K562 (cell line): ENCODE measurements around the gene ADAMTS10. TPM values are rescaled to one million over a fixed set of nuclear protein-coding genes. Genes with fewer than 3 reads are reported as not detected.

Experiments
- ATAC-seq: fragments of 200-7000 bp; cut with Tn5 transposase; 3 replicates; pipeline ENCODE4 v1.9.1; 2020; ENCODE audit warnings: moderate library complexity
- BruUV-seq: library from RNA; stranded (reverse); fragments of 400-500 nt; replicated peaks from 2 replicates; lab custom pipeline; 2021; lab: Mats Ljungman, UMichigan
- CTCF ChIA-PET: fragments of 300-600 bp; formaldehyde crosslinking; extraction: SDS; loops from one replicate; lab custom pipeline; 2021; ENCODE audit warnings: low intra/inter-chr PET ratio; lab: Yijun Ruan, JAX
- POLR2A ChIA-PET: fragments of 300-600, 350-650 bp; sonication (Branson Sonifier 250); formaldehyde crosslinking; extraction: SDS; loops from one replicate; lab custom pipeline; 2021; ENCODE audit warnings: antibody characterized with exemption, inconsistent platforms; lab: Yijun Ruan, JAX
- DNase-seq, 4 experiments: peaks; one replicate each; pipeline versions ENCODE4 v3.0.0 to v3.0.0-alpha.2; 2011 to 2018; ENCODE audit warnings: low spot score in 3 of 4, mixed read lengths in 3 of 4; ENCODE audit errors: extremely low read depth in 1 of 4
- FAIRE-seq: peaks from 2 replicates; lab custom pipeline; 2011; peaks lifted over from hg19 to GRCh38; lab: Jason Lieb, UNC
- H2AFZ ChIP-seq: 2 replicates; pipeline ENCODE4 v1.6.0; 2011; ENCODE audit warnings: low read depth, low read length, control low read depth, inconsistent platforms
- H3K27ac ChIP-seq: fragments of 200-600 bp; 3 replicates; pipeline ENCODE4 v1.8.0; 2011; ENCODE audit warnings: low read depth, mild to moderate bottlenecking, control low read depth, inconsistent platforms, low read length, moderate library complexity, mixed read lengths; ENCODE audit errors: extremely low read depth
- H3K27me3 ChIP-seq, 2 experiments: fragments of 300-600 bp in 1 of 2; 2 replicates in 1 of 2; 3 replicates in 1 of 2; pipeline versions ENCODE4 v1.6.0 to v1.8.0; 2011; ENCODE audit warnings: inconsistent platforms in 2 of 2, low read length in 2 of 2, mild to moderate bottlenecking in 1 of 2, mixed read lengths in 1 of 2, moderate library complexity in 1 of 2; ENCODE audit not compliant: control insufficient read depth in 2 of 2, insufficient read depth in 2 of 2
- H3K36me3 ChIP-seq: fragments of 300-600 bp; 3 replicates; pipeline ENCODE4 v1.8.0; 2011; ENCODE audit warnings: mild to moderate bottlenecking, low read length, inconsistent platforms; ENCODE audit not compliant: control insufficient read depth, insufficient read depth
- H3K4me1 ChIP-seq, 2 experiments: fragments of 200-600 bp in 1 of 2; replicated peaks in 1 of 2; 2 replicates in 1 of 2; 3 replicates in 1 of 2; pipeline versions ENCODE4 v1.5.1 to v1.8.0; 2011; ENCODE audit warnings: inconsistent platforms in 2 of 2, low read length in 2 of 2, mild to moderate bottlenecking in 1 of 2, mixed read lengths in 1 of 2, moderate library complexity in 1 of 2; ENCODE audit not compliant: control insufficient read depth in 2 of 2, insufficient read depth in 2 of 2
- H3K4me2 ChIP-seq: 2 replicates; pipeline ENCODE4 v1.6.1; 2011; ENCODE audit warnings: low read length, control low read depth, inconsistent platforms, mixed read lengths; ENCODE audit not compliant: insufficient read depth
- H3K4me3 ChIP-seq: fragments of 200-600 bp; sonication (generic), shearing (Covaris generic); 2 replicates; pipeline ENCODE4 v1.5.1; 2016; ENCODE audit warnings: control low read depth, inconsistent platforms
- H3K79me2 ChIP-seq: fragments of 200-600 bp; 3 replicates; pipeline ENCODE4 v1.8.0; 2011; ENCODE audit warnings: low read length, inconsistent platforms; ENCODE audit not compliant: control insufficient read depth, insufficient read depth
- H3K9ac ChIP-seq, 2 experiments: 2 replicates each; pipeline versions ENCODE4 v1.6.0 to v1.6.1; 2011; ENCODE audit warnings: low read depth in 2 of 2, low read length in 2 of 2, control low read depth in 1 of 2, inconsistent platforms in 1 of 2, mild to moderate bottlenecking in 1 of 2, mixed read lengths in 1 of 2; ENCODE audit not compliant: insufficient read depth in 1 of 2
- H3K9me1 ChIP-seq: one replicate; pipeline ENCODE4 v1.6.0; 2011; ENCODE audit warnings: inconsistent platforms, mild to moderate bottlenecking, low read length, moderate library complexity; ENCODE audit not compliant: control insufficient read depth, insufficient read depth
- H3K9me3 ChIP-seq: replicated peaks from 2 replicates; pipeline ENCODE4 v1.5.1; 2011; ENCODE audit warnings: low read depth, low read length, inconsistent platforms; ENCODE audit not compliant: control insufficient read depth, insufficient read depth
- H4K20me1 ChIP-seq: replicated peaks from 2 replicates; pipeline ENCODE4 v1.6.1; 2011; ENCODE audit warnings: low read length, inconsistent platforms, mixed read lengths; ENCODE audit not compliant: control insufficient read depth, insufficient read depth
- ATF3 ChIP-seq, 2 experiments: fragments of 450-650 bp in 1 of 2; sonication (generic) in 1 of 2; formaldehyde crosslinking in 1 of 2; IDR thresholded peaks in 1 of 2; conservative IDR thresholded peaks in 1 of 2; 2 replicates each; pipeline versions ENCODE4 v1.6.1 to v1.8.1; 2016 to 2023; ENCODE audit warnings: mild to moderate bottlenecking in 2 of 2, moderate library complexity in 2 of 2, inconsistent platforms in 1 of 2, missing genetic modification reagents in 1 of 2
- FOSL1 ChIP-seq: fragments of 200-800 bp; sonication (Bioruptor generic); conservative IDR thresholded peaks from 2 replicates; pipeline ENCODE4 v1.6.1; 2016; ENCODE audit warnings: missing genetic modification characterization, missing compliant biosample characterization
- JUND ChIP-seq, 2 experiments: IDR thresholded peaks; 2 replicates in 1 of 2; 3 replicates in 1 of 2; pipeline ENCODE4 v1.6.1; 2011; ENCODE audit warnings: borderline replicate concordance in 2 of 2, low read depth in 2 of 2, low read length in 2 of 2, improper control_type of control experiment in 1 of 2, missing biosample characterization in 1 of 2, missing genetic modification characterization in 1 of 2, missing genetic modification reagents in 1 of 2
- MBD2 ChIP-seq: sonication (generic); IDR thresholded peaks from 2 replicates; pipeline ENCODE4 v1.6.1; 2016; ENCODE audit warnings: low read depth, borderline replicate concordance
- ZFP91 ChIP-seq: sonication (generic); formaldehyde crosslinking; IDR thresholded peaks from 2 replicates; pipeline ENCODE4 v1.8.0; 2022; ENCODE audit warnings: mild to moderate bottlenecking, missing genetic modification reagents
- ZNF384 ChIP-seq: IDR thresholded peaks from 2 replicates; pipeline ENCODE4 v1.6.1; 2012; ENCODE audit warnings: low read depth, low read length, improper control_type of control experiment
- WGBS: fragments of 100-300 bp; shearing (Covaris generic); methylation state at CpG from one replicate; pipeline ENCODE4 v1.1.6; 2016; ENCODE audit warnings: low coverage, mixed read lengths; ENCODE audit not compliant: insufficient coverage; ENCODE audit errors: missing lambda C conversion rate; 5-methylcytosine and 5-hydroxymethylcytosine counted together
- in situ Hi-C: fragments of 300-500 bp; cut with MboI; formaldehyde crosslinking; loops from 4 replicates; pipeline ENCODE4 v1.15.0; 2018; ENCODE audit warnings: inconsistent platforms, mixed read lengths
- intact Hi-C: fragments of 100-400 bp; cut with micrococcal nuclease; formaldehyde crosslinking; loops from 2 replicates; pipeline ENCODE4 v1.14.2; 2022
- polyA plus RNA-seq, 8 experiments: library from polyadenylated mRNA; depleted of rRNA in 4 of 8; stranded (reverse) in 5 of 8; unstranded in 3 of 8; fragments of >200 nt; fragmentation: Nextera tagmentation in 2 of 8; fragmentation: Illumina TruSeq in 1 of 8; extraction: Ambion mirVana in 2 of 8; extraction: Trizol in 1 of 8; gene quantifications; 2 replicates each; pipeline versions ENCODE4 v1.2.1 to v1.2.3, GENCODE V29; 2011 to 2014; ENCODE audit warnings: inconsistent platforms in 1 of 8, missing spikeins in 1 of 8
- total RNA-seq, 7 experiments: library from RNA; depleted of rRNA in 6 of 7; stranded (reverse); fragments of >200 nt in 6 of 7; fragmentation: Illumina TruSeq in 2 of 7; extraction: Trizol in 2 of 7; gene quantifications; 2 replicates each; pipeline versions ENCODE4 v1.2.1 to v1.2.3, GENCODE V29; 2011 to 2021; ENCODE audit warnings: low replicate concordance in 1 of 7

The ADAMTS10 gene
- total and polyA plus RNA-seq, 9 of the 15 experiments (the other 6 are each of a cell fraction or from before 2014, with no cell fraction given) = 0.33 to 1.8 (median 0.57) TPM; not detected in 4

- intact Hi-C loops (loop anchor here (10.0 kb wide), 1 partner anchor 76 kb away; the partner anchor contains the start of gene ACTL9), in situ Hi-C loops (loop anchor here (10.0 kb wide), 1 partner anchor 76 kb away; the partner anchor contains the start of gene ACTL9)
- FAIRE-seq = peak; percentile 87
- peak; percentile 60; the same call in 2 of the 3 replicates for ATAC-seq
- no TSS peak for BruUV-seq
- WGBS = 0% methylated on average over 5 of the region's 8 CpGs
- Histone ChIP-seq H3K9me3 (no peaks in the 10 kb centered on the region), H3K79me2 (no peaks in the 10 kb centered on the region), H3K27me3 (peaks cover 11 to 24% of the 10 kb centered on the region in 2 experiments; a peak in 3 of 5 replicates), H3K36me3 (no peaks in the 10 kb centered on the region), H3K27ac (no peak overlapping the region), H3K4me3 (no peak overlapping the region), H3K4me1 (no peaks in the 10 kb centered on the region; a peak in 1 of 5 replicates), H4K20me1 (no peaks in the 10 kb centered on the region), H3K9me1 (no peaks in the 10 kb centered on the region), H2AFZ (no peak overlapping the region), H3K9ac (no peak overlapping the region), H3K4me2 (no peak overlapping the region)
- ChIA-PET CTCF (no interaction called here), POLR2A (interaction anchor here (0.6 kb wide), 1 partner anchor 83 kb away, joined by 3 read pairs; no protein-coding TSS in a partner anchor)
- TF ChIP-seq ZFP91 (peak; percentile 81), FOSL1 (tag) (peak; percentile 73), ATF3 (IDR thresholded peaks at IDR 0.05) (peak; percentile 64), ATF3 (CRISPR knock-in tag; conservative IDR thresholded peaks at IDR 0.05) (no peak), MBD2 (no peak), ZNF384 (peak; percentile 95), JUND (IDR thresholded peaks at IDR 0.05; ENCODE audit: borderline replicate concordance, low read depth, low read length) (peak; percentile 76), JUND (tag; IDR thresholded peaks at IDR 0.05; ENCODE audit: borderline replicate concordance, low read depth, low read length) (peak; percentile 68; the same call in 1 of the 3 replicates)
- DNase-seq = no peak
Measured at GRCh38 chr19:8618751-8619150, 8.2 kb upstream of the ADAMTS10 start.
